Stomach (tissue), 4 donors: ENCODE measurements around the gene XXYLT1.

Source experiments
- CTCF ChIP-seq, 7 experiments: fragments of 450-650 bp in 4 of 7; fragments of 200-600 bp in 3 of 7; sonication (generic) in 3 of 7; IDR thresholded peaks; one replicate each; pipeline ENCODE4 v1.5.1; 2016 to 2019; ENCODE audit warnings: antibody characterized with exemption in 7 of 7, control low read depth in 2 of 7, mild to moderate bottlenecking in 1 of 7
- EP300 ChIP-seq: sonication (generic); formaldehyde crosslinking; IDR thresholded peaks from one replicate; pipeline ENCODE4 v1.6.1; 2017; ENCODE audit warnings: antibody characterized with exemption
- POLR2A ChIP-seq, 4 donors: fragments of 450-650 bp; IDR thresholded peaks; one replicate each; pipeline ENCODE4 v1.6.1; 2016; ENCODE audit warnings: antibody characterized with exemption in 4 of 4, control low read depth in 2 of 4, mild to moderate bottlenecking in 1 of 4, moderate library complexity in 1 of 4
- POLR2AphosphoS5 ChIP-seq, 3 donors: sonication (generic); formaldehyde crosslinking; IDR thresholded peaks; one replicate each; pipeline ENCODE4 v1.6.1; 2016; ENCODE audit warnings: antibody characterized with exemption in 3 of 3

GRCh38 chr3:195207731-195208130, 63.2 kb downstream of the XXYLT1 start:
- no peak for TF ChIP-seq CTCF (IDR thresholded peaks at IDR 0.05)
- no peak for TF ChIP-seq POLR2AphosphoS5 (IDR thresholded peaks at IDR 0.05)
- no peak for TF ChIP-seq EP300
- no peak for TF ChIP-seq POLR2A (IDR thresholded peaks at IDR 0.05)
